DMS79 treated with DMSO at 0.1 percent for 48 hours (cell line): Measurements from ENCODE around the gene NOL4L.

Source experiments
- DNase-seq: peaks from one replicate; lab custom pipeline; 2025; lab: John Stamatoyannopoulos, UW

NOL4L gene

GRCh38 chr20:32576560-32576959, 8.6 kb downstream of the NOL4L start:
- no peak for DNase-seq

GRCh38 chr20:32575805-32576204, 9.3 kb downstream of the NOL4L start:
- DNase-seq, result no peak

- no peak for DNase-seq
Observed at GRCh38 chr20:32575227-32575581, 9.9 kb downstream of the NOL4L start.

GRCh38 chr20:32574296-32575226, 10.6 kb downstream of the NOL4L start:
- DNase-seq, result peak; percentile 42

- no peak for DNase-seq
Observed at GRCh38 chr20:32573167-32573851, 11.8 kb downstream of the NOL4L start.

- no peak for DNase-seq
Observed at GRCh38 chr20:32572271-32572968, 12.7 kb downstream of the NOL4L start.

GRCh38 chr20:32571566-32571965, 13.6 kb downstream of the NOL4L start:
- no peak for DNase-seq

- peak; percentile 18 for DNase-seq
Observed at GRCh38 chr20:32570401-32571190, 14.5 kb downstream of the NOL4L start.

GRCh38 chr20:32569380-32570305, 15.5 kb downstream of the NOL4L start:
- DNase-seq, result no peak

- no peak for DNase-seq
Observed at GRCh38 chr20:32569018-32569379, 16.1 kb downstream of the NOL4L start.

- DNase-seq, result no peak
Observed at GRCh38 chr20:32567384-32568178, 17.6 kb downstream of the NOL4L start.

GRCh38 chr20:32566379-32567374, 18.5 kb downstream of the NOL4L start:
- DNase-seq, result no peak

GRCh38 chr20:32565735-32566032, 19.4 kb downstream of the NOL4L start:
- DNase-seq, result no peak

GRCh38 chr20:32564921-32565734, 20.0 kb downstream of the NOL4L start:
- DNase-seq, result no peak

- no peak for DNase-seq
Observed at GRCh38 chr20:32564440-32564839, 20.7 kb downstream of the NOL4L start.

- no peak for DNase-seq
Observed at GRCh38 chr20:32563311-32564272, 21.5 kb downstream of the NOL4L start.

GRCh38 chr20:32562495-32562911, 22.6 kb downstream of the NOL4L start:
- DNase-seq, result no peak
